Adipocyte (in vitro differentiated cells): ENCODE measurements around the gene VDAC1.
"Not testable (repeated sequence)": the region's sequence is repeated elsewhere in the genome, so short reads cannot be mapped to it uniquely, and the experiment has no call there.

Experiments used
- DNase-seq: peaks from one replicate; pipeline ENCODE4 v3.0.0-alpha.2; 2015; ENCODE audit warnings: low read depth
- H3K27me3 ChIP-seq: replicated peaks from 2 replicates; pipeline ENCODE4 v1.7.0; 2013; ENCODE audit warnings: mild to moderate bottlenecking, low read length, moderate library complexity; ENCODE audit not compliant: control insufficient read depth, insufficient read depth
- H3K36me3 ChIP-seq: 2 replicates; pipeline ENCODE4 v1.7.0; 2013; ENCODE audit warnings: low read length, mild to moderate bottlenecking, moderate library complexity; ENCODE audit not compliant: control insufficient read depth, insufficient read depth, severe bottlenecking
- H3K4me1 ChIP-seq: 2 replicates; pipeline ENCODE4 v1.7.0; 2013; ENCODE audit warnings: mild to moderate bottlenecking, low read length, moderate library complexity; ENCODE audit not compliant: control insufficient read depth, insufficient read depth
- H3K4me3 ChIP-seq: 2 replicates; pipeline ENCODE4 v1.7.0; 2013; ENCODE audit warnings: mild to moderate bottlenecking, low read length, moderate library complexity
- H3K9ac ChIP-seq: 2 replicates; pipeline ENCODE4 v1.7.0; 2013; ENCODE audit warnings: mild to moderate bottlenecking, low read length, moderate library complexity
- H3K9me3 ChIP-seq: 2 replicates; pipeline ENCODE4 v1.7.0; 2013; ENCODE audit warnings: mild to moderate bottlenecking, low read length, moderate library complexity; ENCODE audit not compliant: control insufficient read depth

The VDAC1 gene

GRCh38 chr5:133963493-133964128, 41.2 kb downstream of the VDAC1 start:
- H3K4me1 ChIP-seq: peaks cover 39% of the 10 kb centered on the region
- no peak for DNase-seq

GRCh38 chr5:133962801-133963476, 41.8 kb downstream of the VDAC1 start:
- Histone ChIP-seq H3K9ac (no peak overlapping the region), H3K36me3 (peaks cover 23% of the 10 kb centered on the region), H3K4me3 (peak overlapping the region; percentile 17), H3K9me3 (peaks cover 3% of the 10 kb centered on the region), H3K4me1 (peaks cover 39% of the 10 kb centered on the region), H3K27me3 (no peaks in the 10 kb centered on the region)
- DNase-seq: peak; percentile 24

More at GRCh38 chr5:133963493-133964128, 41.2 kb downstream of the VDAC1 start:
- Histone ChIP-seq H3K27me3 (no peaks in the 10 kb centered on the region), H3K4me3 (no peak overlapping the region), H3K9me3 (peaks cover 3% of the 10 kb centered on the region), H3K9ac (no peak overlapping the region), H3K36me3 (peaks cover 17% of the 10 kb centered on the region)

- Histone ChIP-seq H3K9me3 (peaks cover 3% of the 10 kb centered on the region), H3K36me3 (peaks cover 31% of the 10 kb centered on the region), H3K27me3 (no peaks in the 10 kb centered on the region), H3K4me3 (no peak overlapping the region), H3K4me1 (peaks cover 35% of the 10 kb centered on the region), H3K9ac (no peak overlapping the region)
- DNase-seq: peak; percentile 27
These were observed 42.6 kb downstream of the VDAC1 start for GRCh38 chr5:133962131-133962530.

- Histone ChIP-seq H3K4me1 (peaks cover 21% of the 10 kb centered on the region), H3K36me3 (peaks cover 53% of the 10 kb centered on the region), H3K9me3 (peaks cover 3% of the 10 kb centered on the region), H3K9ac (no peak overlapping the region), H3K4me3 (no peak overlapping the region), H3K27me3 (no peaks in the 10 kb centered on the region)
- DNase-seq: no peak
These were observed 45.1 kb downstream of the VDAC1 start for GRCh38 chr5:133959643-133960042.

- no peaks in the 10 kb centered on the region for H3K27me3 ChIP-seq
- peaks cover 52% of the 10 kb centered on the region for H3K36me3 ChIP-seq
- H3K9me3 ChIP-seq: no peaks in the 10 kb centered on the region
- H3K4me3 ChIP-seq: no peak overlapping the region
- peaks cover 22% of the 10 kb centered on the region for H3K4me1 ChIP-seq
- no peak for DNase-seq
- H3K9ac ChIP-seq: no peak overlapping the region
These were observed 47.2 kb downstream of the VDAC1 start for GRCh38 chr5:133957591-133957990.

- H3K27me3 ChIP-seq: no peaks in the 10 kb centered on the region
- peaks cover 52% of the 10 kb centered on the region for H3K36me3 ChIP-seq
- peaks cover 18% of the 10 kb centered on the region for H3K4me1 ChIP-seq
- no peaks in the 10 kb centered on the region for H3K9me3 ChIP-seq
- H3K9ac ChIP-seq: no peak overlapping the region
- H3K4me3 ChIP-seq: no peak overlapping the region
- no peak for DNase-seq
These were observed 47.7 kb downstream of the VDAC1 start for GRCh38 chr5:133957080-133957479.

GRCh38 chr5:133956196-133956595, 48.6 kb downstream of the VDAC1 start:
- not testable (repeated sequence) for H3K27me3 ChIP-seq, H3K9ac ChIP-seq, DNase-seq, H3K4me3 ChIP-seq, H3K9me3 ChIP-seq
- Histone ChIP-seq H3K4me1 (peaks cover 11% of the 10 kb centered on the region), H3K36me3 (peaks cover 52% of the 10 kb centered on the region)

- Histone ChIP-seq H3K27me3 (no peaks in the 10 kb centered on the region), H3K4me3 (no peak overlapping the region), H3K9me3 (no peaks in the 10 kb centered on the region), H3K4me1 (peaks cover 11% of the 10 kb centered on the region), H3K9ac (no peak overlapping the region), H3K36me3 (peaks cover 38% of the 10 kb centered on the region)
- DNase-seq: no peak
These were observed 51.1 kb downstream of the VDAC1 start for GRCh38 chr5:133953568-133954145.

- Histone ChIP-seq H3K4me1 (peaks cover 11% of the 10 kb centered on the region), H3K4me3 (no peak overlapping the region), H3K9ac (no peak overlapping the region), H3K9me3 (no peaks in the 10 kb centered on the region), H3K27me3 (no peaks in the 10 kb centered on the region), H3K36me3 (peaks cover 32% of the 10 kb centered on the region)
- DNase-seq: peak; percentile 89
These were observed 51.8 kb downstream of the VDAC1 start for GRCh38 chr5:133952729-133953567.

- peaks cover 4% of the 10 kb centered on the region for H3K27me3 ChIP-seq
- H3K4me3 ChIP-seq: no peak overlapping the region
- H3K4me1 ChIP-seq: peaks cover 11% of the 10 kb centered on the region
- H3K9me3 ChIP-seq: no peaks in the 10 kb centered on the region
- peak; percentile 30 for DNase-seq
- no peak overlapping the region for H3K9ac ChIP-seq
- peaks cover 13% of the 10 kb centered on the region for H3K36me3 ChIP-seq
These were observed 53.8 kb downstream of the VDAC1 start for GRCh38 chr5:133950821-133951612.
